Muscle of back (tissue), 13 donors: Measurements from ENCODE around the gene IQCK. TPM values are rescaled to one million over a fixed set of nuclear protein-coding genes. Genes with fewer than 3 reads are reported as not detected.
"Not testable (repeated sequence)": the region's sequence is repeated elsewhere in the genome, so short reads cannot be mapped to it uniquely, and the experiment has no call there.

Experiments used
- DNase-seq, 3 donors: peaks; one replicate each; pipeline versions ENCODE4 v3.0.0 to v3.0.0-alpha.2; 2013
- long read RNA-seq, 9 donors: transcript quantifications; one replicate each; lab custom pipeline, GENCODE V29; 2026
- polyA plus RNA-seq, 10 donors: library from polyadenylated mRNA; unstranded; fragments of 120-200 nt; gene quantifications; one replicate each; pipeline ENCODE4 v1.2.1, GENCODE V29; 2013; ENCODE audit not compliant: insufficient read length in 10 of 10

Gene IQCK
- 10 to 100 TPM; 11.2 to 20.1 (median 14.1) TPM for polyA plus RNA-seq
- long read RNA-seq, donor 1, partial matches to known transcripts: 41 of 42 reads
- long read RNA-seq, donor 1, other reads (novel, unspliced or antisense): 0 of 42 reads
- long read RNA-seq, donor 2: 0 reads
- long read RNA-seq, donor 3: 0 reads
- long read RNA-seq, donor 4: 0 reads
- long read RNA-seq, donor 5, partial matches to known transcripts: 0 of 4 reads
- long read RNA-seq, donor 5, other reads (novel, unspliced or antisense): 0 of 4 reads
- long read RNA-seq, donor 6, partial matches to known transcripts: 51 of 53 reads
- long read RNA-seq, donor 6, other reads (novel, unspliced or antisense): 0 of 53 reads
- long read RNA-seq, donor 7: 0 reads
- long read RNA-seq, donor 8, partial matches to known transcripts: 0 of 1 reads
- long read RNA-seq, donor 8, other reads (novel, unspliced or antisense): 0 of 1 reads
- long read RNA-seq, donor 9: 0 reads

GRCh38 chr16:19717741-19718623 is at the start of gene IQCK, which contains the start of gene KNOP1:
Gene IQCK (plus strand): TSS chr16:19718271. CDS start chr16:19718307, 36 bp downstream.
Gene KNOP1 (minus strand): TSS chr16:19718227. CDS start chr16:19715035, 3,192 bp downstream.
- DNase-seq: peak; percentile 87 to 97 (median 95)

DNA sequence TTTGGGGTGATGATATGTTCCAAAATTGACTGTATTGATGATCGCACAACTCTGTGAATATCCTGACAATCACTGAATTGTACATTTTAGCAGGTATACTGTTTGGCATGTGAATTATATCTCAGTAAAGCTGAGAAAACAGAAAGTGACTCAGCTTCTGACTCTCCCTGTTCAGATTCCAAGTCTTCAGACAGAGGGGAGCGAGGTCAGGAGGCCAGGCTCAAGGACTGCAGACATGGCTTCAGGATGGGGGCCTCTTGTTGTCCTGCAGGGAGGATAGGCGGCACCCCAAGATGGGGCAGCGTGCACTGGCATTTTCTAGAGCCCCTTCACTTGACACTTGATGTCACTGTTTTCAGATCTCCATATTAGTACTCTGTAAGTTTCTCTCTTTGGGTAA is 45.7 kb upstream of the IQCK start:
- no peak for DNase-seq

GRCh38 chr16:19674485-19674884 is 43.6 kb upstream of the IQCK start:
- no peak for DNase-seq

GRCh38 chr16:19677402-19677801 is 40.7 kb upstream of the IQCK start:
- no peak for DNase-seq

DNA sequence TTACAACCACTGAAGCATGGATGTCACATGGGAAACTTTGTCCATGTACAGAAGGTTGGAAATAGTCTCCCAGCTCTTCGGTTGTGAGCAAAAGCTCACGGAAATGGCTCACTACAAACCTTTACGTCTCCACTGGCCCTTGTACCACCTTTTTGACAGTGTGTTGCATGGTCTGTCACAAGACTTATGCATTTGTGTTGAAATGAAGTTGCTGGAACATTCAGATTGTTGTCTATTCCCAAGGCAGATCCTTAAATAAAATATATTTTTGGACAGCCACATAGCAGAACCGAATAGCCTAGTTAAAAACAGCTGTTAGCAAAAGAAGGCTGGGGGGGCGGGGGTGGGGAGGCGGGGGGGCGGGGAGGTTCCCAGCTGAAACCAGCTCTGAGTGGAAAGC is 39.3 kb upstream of the IQCK start:
- DNase-seq: peak in 2 of 3 donors; percentile 46 to 66

- not testable (repeated sequence) for DNase-seq
Measured at GRCh38 chr16:19679281-19679680, 38.8 kb upstream of the IQCK start.

- no peak for DNase-seq
Measured at GRCh38 chr16:19680881-19681340, 37.2 kb upstream of the IQCK start.

- DNase-seq: no peak
Measured at GRCh38 chr16:19681637-19682036, 36.4 kb upstream of the IQCK start.

- DNase-seq: no peak
Measured at GRCh38 chr16:19683453-19684236, 34.4 kb upstream of the IQCK start.

DNA sequence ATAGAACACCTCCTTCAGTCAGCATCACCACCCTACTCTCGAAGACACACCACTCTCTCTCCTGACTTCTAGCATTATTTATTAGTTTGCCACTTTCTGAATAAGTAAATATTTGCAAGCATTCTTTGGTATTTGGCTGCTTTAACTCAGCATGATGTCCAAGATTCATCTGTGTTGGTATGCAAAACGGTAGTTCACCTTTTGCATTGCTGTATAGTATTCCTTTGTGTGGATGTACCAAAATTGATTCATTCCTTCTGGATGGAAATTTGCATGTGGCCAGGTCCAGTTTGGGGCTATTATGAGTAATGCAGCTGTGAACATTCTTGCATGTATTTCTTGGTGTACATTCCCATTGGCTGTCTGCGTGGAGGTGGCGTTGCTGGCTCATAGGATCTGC is 32.9 kb upstream of the IQCK start:
- no peak for DNase-seq

DNA sequence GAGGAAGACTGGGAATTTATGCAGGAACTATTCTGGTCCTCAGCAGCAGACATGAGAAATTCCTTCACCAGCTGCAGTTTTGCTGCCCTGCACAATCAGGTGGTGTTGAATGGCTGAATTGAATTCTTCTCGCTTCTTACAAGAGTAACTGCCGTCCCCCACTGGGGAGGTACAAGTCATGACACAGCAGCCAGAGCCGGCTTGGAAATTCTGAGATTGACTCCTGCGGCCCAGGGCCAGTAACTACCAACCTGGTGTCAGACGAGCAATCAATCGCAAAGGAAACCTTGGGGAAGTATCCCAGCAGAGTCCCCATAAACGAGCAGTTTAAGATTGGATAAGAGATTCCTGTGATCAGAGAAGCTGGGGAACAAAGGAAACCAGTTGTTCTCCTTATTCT is 30.8 kb upstream of the IQCK start:
- DNase-seq: no peak

DNA sequence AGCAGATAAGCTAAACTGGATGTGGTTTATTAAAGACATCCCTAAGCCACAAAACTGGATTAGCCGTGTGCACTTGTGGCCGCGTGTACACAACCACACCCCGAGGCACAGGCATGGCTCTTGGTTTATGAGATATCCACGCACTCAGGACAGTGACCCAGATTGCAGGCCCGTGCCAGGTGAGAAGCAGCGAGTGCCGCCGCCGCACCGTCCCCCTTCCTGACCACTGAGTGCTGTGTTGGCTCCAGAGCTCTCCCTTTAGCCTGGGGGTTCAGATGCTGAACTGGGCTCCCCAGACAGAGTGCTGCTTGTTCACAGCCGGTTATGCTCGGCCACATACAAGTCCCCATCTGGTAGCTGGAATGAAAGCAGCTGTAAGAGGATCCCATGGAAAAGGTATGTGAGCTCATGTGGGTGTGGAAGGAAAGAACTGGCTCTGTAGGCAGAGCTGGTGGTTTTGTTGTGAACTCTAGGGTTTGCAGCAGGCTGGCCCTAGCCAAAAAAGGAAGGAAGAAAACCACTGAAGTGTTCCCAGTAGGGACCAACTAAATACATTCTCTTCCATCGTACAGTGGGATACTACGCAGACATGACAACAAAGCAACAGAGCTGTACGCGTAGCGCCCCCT is 29.6 kb upstream of the IQCK start:
- DNase-seq: no peak

DNA sequence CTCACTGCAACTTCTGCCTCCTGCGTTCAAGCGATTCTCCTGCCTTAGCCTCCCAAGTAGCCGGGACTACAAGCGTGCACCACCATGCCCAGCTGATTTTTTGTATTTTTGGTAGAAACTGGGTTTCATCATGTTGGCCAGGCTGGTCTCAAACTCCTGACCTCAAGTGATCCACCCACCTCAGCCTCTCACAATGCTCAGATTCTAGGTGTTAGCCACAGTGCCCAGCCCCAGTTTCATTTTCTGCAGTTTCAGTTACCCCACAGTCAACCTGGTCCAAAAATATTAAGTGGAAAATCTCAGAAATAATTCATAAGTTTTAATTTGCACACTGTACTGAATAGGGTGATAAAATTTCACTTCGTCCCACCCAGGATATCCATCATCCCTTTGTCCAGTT is 28.7 kb upstream of the IQCK start:
- no peak for DNase-seq

GRCh38 chr16:19690196-19690595 is 27.9 kb upstream of the IQCK start:
- DNase-seq: no peak

DNA sequence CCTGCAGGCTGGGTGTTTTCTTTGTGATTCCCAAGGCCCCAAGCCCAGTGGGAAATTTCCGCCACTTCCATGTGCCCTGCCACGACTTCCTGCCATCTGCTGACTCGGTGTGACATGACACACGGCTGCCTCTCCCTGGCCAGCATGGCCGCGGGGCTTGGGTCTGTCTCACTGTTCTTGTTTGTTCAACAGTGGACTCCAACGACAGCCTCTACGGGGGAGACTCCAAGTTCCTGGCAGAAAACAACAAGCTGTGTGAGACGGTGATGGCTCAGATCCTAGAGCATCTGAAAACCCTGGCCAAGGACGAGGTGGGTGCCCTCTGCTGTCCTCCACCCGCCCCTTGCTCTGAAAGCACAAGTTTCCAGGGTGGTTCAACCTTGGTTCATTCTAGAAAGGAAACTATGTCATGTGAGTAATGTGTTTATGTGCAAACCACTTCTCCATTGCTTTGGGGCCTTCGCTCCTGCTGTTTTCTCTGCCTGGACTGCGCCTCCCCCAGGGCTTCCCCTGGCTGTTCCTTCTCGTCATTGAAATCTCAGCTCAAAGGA is 26.8 kb upstream of the IQCK start:
- no peak for DNase-seq

DNA sequence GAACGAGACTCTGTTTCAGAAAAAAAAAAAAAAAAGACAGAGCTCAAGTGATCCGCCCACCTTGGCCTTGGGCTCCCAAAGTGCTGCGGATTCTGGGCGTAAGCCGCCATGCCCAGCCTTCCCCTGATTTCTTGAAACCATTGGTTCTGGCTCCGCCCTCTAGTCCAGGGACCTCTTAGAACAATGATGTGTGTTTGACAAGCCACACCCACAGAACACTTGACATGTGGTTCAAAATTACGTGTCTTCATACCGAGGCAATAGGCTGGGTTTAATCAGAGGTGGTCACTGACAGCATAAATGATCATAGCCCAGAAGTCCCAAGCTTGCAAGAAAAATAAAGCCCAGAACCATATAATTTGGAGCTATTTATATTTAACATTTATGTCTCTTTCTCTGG is 23.1 kb upstream of the IQCK start:
- DNase-seq: no peak

DNA sequence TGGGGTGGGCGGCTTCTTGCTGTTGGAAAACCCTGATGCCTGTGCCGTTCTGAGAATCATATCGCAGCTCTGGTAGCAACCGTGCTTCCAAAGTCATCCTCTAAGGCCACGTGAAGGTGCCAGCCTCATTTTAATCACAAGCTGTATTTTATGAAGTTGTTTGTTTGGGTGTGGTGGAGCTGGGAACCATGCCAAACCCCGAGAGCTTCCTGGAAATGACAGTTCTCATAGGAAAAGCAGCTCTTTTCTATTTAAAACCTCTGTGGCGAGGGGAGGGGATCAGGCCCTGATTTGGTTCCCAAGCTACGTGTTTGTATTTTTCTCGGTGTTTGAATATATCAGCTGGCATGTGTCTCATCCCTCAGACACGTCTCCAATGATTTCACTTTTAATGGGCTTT is 21.7 kb upstream of the IQCK start:
- DNase-seq: peak; percentile 69 to 86 (median 75)

GRCh38 chr16:19696961-19697360 is 21.1 kb upstream of the IQCK start:
- no peak for DNase-seq

GRCh38 chr16:19697756-19698318 is 20.2 kb upstream of the IQCK start:
- DNase-seq: no peak
